Measurements from ENCODE around the gene PGBD2. TPM values are rescaled to one million over a fixed set of nuclear protein-coding genes. Genes with fewer than 3 reads are reported as not detected.

Gene PGBD2, protein sequence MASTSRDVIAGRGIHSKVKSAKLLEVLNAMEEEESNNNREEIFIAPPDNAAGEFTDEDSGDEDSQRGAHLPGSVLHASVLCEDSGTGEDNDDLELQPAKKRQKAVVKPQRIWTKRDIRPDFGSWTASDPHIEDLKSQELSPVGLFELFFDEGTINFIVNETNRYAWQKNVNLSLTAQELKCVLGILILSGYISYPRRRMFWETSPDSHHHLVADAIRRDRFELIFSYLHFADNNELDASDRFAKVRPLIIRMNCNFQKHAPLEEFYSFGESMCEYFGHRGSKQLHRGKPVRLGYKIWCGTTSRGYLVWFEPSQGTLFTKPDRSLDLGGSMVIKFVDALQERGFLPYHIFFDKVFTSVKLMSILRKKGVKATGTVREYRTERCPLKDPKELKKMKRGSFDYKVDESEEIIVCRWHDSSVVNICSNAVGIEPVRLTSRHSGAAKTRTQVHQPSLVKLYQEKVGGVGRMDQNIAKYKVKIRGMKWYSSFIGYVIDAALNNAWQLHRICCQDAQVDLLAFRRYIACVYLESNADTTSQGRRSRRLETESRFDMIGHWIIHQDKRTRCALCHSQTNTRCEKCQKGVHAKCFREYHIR
- total RNA-seq (2021) (5.0 and 5.7 TPM in 2 replicates), Bru-seq, nascent RNA (percentile 70 among the genes with signal in this experiment), BruChase-seq, experiment 1, labeled RNA remaining after a 2-hour chase (percentile 59 among the genes with signal in this experiment), BruChase-seq, experiment 2, labeled RNA remaining after a 6-hour chase (percentile 49 among the genes with signal in this experiment)
- long read RNA-seq, transcript PGBD2-201 (3 exons, 2,136 nt), result major isoform, 14 of 15 reads
- long read RNA-seq, partial matches to known transcripts, result 0 of 15 reads
- long read RNA-seq, other reads (novel, unspliced or antisense), result 1 of 15 reads

DNA sequence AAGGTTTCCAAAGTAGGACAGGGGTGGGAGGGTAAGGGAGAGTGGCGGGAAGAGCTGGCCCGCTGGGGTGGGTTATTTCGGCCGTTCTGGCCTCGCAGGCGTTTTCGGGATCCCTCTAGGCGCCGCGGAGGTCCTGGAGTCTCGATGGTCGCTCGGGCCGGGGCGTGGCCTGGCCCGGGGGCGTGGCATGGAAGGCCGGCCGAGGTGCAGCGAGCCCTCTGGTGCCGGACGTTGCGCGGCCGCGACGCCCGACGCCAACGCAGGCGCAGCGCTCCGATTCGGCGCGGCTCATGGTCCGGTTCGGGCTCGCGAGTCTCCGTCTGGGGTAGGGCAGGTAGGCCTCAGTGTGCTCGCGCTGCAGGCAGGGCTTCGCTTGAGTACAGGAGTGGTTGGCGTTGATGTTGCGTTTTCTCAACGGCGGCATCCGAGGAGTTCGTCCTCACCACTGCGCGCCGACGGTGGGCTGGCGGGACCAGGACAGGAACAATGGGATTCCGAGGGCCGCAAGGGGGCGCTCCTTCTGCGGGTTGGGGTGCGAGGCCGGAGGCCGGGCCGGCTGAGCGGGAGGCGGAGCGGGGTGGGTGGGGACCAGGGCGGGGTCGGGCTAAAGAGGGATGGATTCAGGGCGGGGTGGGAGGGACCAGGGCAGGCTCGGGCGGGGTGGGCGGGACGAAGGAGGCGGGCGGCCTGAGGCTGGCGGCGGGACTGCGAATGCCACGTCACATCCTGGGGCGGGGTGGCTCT lies at the start of gene PGBD2:
Gene PGBD2 (plus strand): TSS at position 227 of the 744 bp plus-strand sequence. CDS start 7,628 bp downstream, outside the sequence.
- intact Hi-C loops (cut with micrococcal nuclease; ENCODE audit: unreplicated experiment), result loop anchor here (1.0 kb wide), 1 partner anchor 32 kb away; no protein-coding TSS in a partner anchor
- TF ChIP-seq, protein P1, sequence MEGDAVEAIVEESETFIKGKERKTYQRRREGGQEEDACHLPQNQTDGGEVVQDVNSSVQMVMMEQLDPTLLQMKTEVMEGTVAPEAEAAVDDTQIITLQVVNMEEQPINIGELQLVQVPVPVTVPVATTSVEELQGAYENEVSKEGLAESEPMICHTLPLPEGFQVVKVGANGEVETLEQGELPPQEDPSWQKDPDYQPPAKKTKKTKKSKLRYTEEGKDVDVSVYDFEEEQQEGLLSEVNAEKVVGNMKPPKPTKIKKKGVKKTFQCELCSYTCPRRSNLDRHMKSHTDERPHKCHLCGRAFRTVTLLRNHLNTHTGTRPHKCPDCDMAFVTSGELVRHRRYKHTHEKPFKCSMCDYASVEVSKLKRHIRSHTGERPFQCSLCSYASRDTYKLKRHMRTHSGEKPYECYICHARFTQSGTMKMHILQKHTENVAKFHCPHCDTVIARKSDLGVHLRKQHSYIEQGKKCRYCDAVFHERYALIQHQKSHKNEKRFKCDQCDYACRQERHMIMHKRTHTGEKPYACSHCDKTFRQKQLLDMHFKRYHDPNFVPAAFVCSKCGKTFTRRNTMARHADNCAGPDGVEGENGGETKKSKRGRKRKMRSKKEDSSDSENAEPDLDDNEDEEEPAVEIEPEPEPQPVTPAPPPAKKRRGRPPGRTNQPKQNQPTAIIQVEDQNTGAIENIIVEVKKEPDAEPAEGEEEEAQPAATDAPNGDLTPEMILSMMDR (conservative IDR thresholded peaks at IDR 0.05; ENCODE audit: low read depth, low read length), result peak; percentile 78
- TF ChIP-seq EZH2 (IDR thresholded peaks at IDR 0.05; ENCODE audit: borderline replicate concordance, low read depth, low read length, poor library complexity, severe bottlenecking), result no peak
- DNase-seq (ENCODE audit: low spot score), result peak; percentile 95
- no peaks in the 10 kb centered on the region for H3K9me3 ChIP-seq (ENCODE audit: low read depth, low read length, poor library complexity, severe bottlenecking)
- H3K4me3 ChIP-seq (ENCODE audit: low read depth, low read length, poor library complexity, severe bottlenecking), result peak within 1 kb of the TSS; percentile 65
- ChIA-PET CTCF (interaction anchor here (0.5 to 1.0 kb wide), 10 partner anchors 8 to 1759 kb away, joined by 3 to 7 read pairs (median 3); partner anchors contain the start of genes SH3BP5L, ZNF672 and ZNF692), POLR2A (ENCODE audit: low non-redundant PET) (no interaction called here)
- BruUV-seq (replicated peaks), result no TSS peak
- peaks cover 2% of the 10 kb centered on the region for H3K27me3 ChIP-seq (replicated peaks; ENCODE audit: insufficient read depth, low read depth, low read length, poor library complexity)
- peak within 1 kb of the TSS; percentile 92 for H3K27ac ChIP-seq (ENCODE audit: low read depth, low read length, poor library complexity, severe bottlenecking)
- H3K36me3 ChIP-seq (ENCODE audit: insufficient read depth, low read length, poor library complexity, severe bottlenecking), result no peaks in the 10 kb centered on the region
- no peaks in the 10 kb centered on the region for H3K4me1 ChIP-seq (ENCODE audit: insufficient read depth, low read length, poor library complexity, severe bottlenecking)

DNA sequence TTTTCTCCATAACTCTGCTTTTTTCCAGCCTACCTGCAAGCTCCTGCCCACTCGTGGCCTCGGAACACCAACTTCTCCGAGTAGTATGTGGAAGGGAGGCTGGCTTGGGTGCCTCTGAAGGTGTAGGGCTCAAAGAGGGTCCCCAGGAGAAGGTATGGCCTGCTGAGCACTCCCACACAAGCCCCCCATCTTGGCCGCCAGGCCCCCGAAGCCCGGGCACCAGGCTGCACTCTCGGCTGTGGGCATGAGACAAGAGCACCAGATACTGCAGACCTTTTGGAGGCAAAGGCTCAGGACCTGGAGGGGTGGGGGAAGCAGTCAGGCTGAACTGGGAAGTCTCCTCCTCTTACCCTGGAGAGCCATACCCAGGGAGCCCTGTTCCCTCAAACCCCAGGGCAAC lies 48.8 kb upstream of the PGBD2 start:
- CTCF ChIA-PET, result no interaction called here
- H3K4me3 ChIP-seq (ENCODE audit: low read depth, low read length, poor library complexity, severe bottlenecking), result peak overlapping the region; percentile 58
- intact Hi-C loops (cut with micrococcal nuclease; ENCODE audit: unreplicated experiment), result no loop called here
- POLR2A ChIA-PET (ENCODE audit: low non-redundant PET), result no interaction called here
- H3K4me1 ChIP-seq (ENCODE audit: insufficient read depth, low read length, poor library complexity, severe bottlenecking), result peaks cover 22% of the 10 kb centered on the region
- no peaks in the 10 kb centered on the region for H3K27me3 ChIP-seq (replicated peaks; ENCODE audit: insufficient read depth, low read depth, low read length, poor library complexity)
- no peak overlapping the region for H3K27ac ChIP-seq (ENCODE audit: low read depth, low read length, poor library complexity, severe bottlenecking)
- BruUV-seq (replicated peaks), result TSS peak; percentile 35
- TF ChIP-seq EZH2 (IDR thresholded peaks at IDR 0.05; ENCODE audit: borderline replicate concordance, low read depth, low read length, poor library complexity, severe bottlenecking), result no peak
- TF ChIP-seq, protein P1 (conservative IDR thresholded peaks at IDR 0.05; ENCODE audit: low read depth, low read length), result no peak
- no peaks in the 10 kb centered on the region for H3K9me3 ChIP-seq (ENCODE audit: low read depth, low read length, poor library complexity, severe bottlenecking)
- no peak for DNase-seq (ENCODE audit: low spot score)
- H3K36me3 ChIP-seq (ENCODE audit: insufficient read depth, low read length, poor library complexity, severe bottlenecking), result peaks cover 31% of the 10 kb centered on the region

DNA sequence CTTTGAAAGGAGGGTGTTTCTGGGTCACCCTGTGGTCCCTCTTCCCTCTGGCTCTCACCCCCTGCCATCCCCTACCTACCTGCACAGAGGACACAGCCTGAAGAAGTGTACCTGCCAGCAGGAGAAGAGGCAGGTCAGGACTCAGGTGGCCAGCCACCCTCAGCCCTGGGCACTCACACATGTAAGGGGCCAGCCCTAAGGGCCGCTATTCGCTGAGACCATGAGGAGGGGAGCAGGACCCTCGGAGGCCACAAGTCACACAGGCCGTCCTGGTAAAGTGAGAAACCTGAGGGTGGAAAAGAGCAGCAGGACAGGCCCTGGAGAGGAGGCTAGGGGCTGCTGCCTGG lies 48.3 kb upstream of the PGBD2 start:
- Histone ChIP-seq H3K4me3 (ENCODE audit: low read depth, low read length, poor library complexity, severe bottlenecking) (peak overlapping the region; percentile 58), H3K36me3 (ENCODE audit: insufficient read depth, low read length, poor library complexity, severe bottlenecking) (peaks cover 28% of the 10 kb centered on the region), H3K27me3 (replicated peaks; ENCODE audit: insufficient read depth, low read depth, low read length, poor library complexity) (peaks cover 3% of the 10 kb centered on the region), H3K4me1 (ENCODE audit: insufficient read depth, low read length, poor library complexity, severe bottlenecking) (peaks cover 22% of the 10 kb centered on the region), H3K9me3 (ENCODE audit: low read depth, low read length, poor library complexity, severe bottlenecking) (no peaks in the 10 kb centered on the region), H3K27ac (ENCODE audit: low read depth, low read length, poor library complexity, severe bottlenecking) (peak overlapping the region; percentile 76)
- no peak for TF ChIP-seq EZH2 (IDR thresholded peaks at IDR 0.05; ENCODE audit: borderline replicate concordance, low read depth, low read length, poor library complexity, severe bottlenecking)
- TF ChIP-seq, protein P1 (conservative IDR thresholded peaks at IDR 0.05; ENCODE audit: low read depth, low read length), result no peak
- CTCF ChIA-PET, result no interaction called here
- intact Hi-C loops (cut with micrococcal nuclease; ENCODE audit: unreplicated experiment), result loop anchor here (2.0 kb wide), 1 partner anchor 19 kb away; the partner anchor contains the start of gene ZNF672
- POLR2A ChIA-PET (ENCODE audit: low non-redundant PET), result no interaction called here
- no peak for DNase-seq (ENCODE audit: low spot score)
- no TSS peak for BruUV-seq (replicated peaks)
